ENCODE results near the gene ZNF765. TPM values are rescaled to one million over a fixed set of nuclear protein-coding genes. Genes with fewer than 3 reads are reported as not detected.
A peak's percentile ranks its signal among the peaks of the same experiment; 100 is the strongest.
"Not testable (repeated sequence)": the region's sequence is repeated elsewhere in the genome, so short reads cannot be mapped to it uniquely, and the experiment has no call there.

The ZNF765 gene
- 11.3 and 15.8 TPM in 2 replicates for total RNA-seq (2014; rRNA removed)
- 3.1 TPM for polyA plus RNA-seq (2012)

DNA sequence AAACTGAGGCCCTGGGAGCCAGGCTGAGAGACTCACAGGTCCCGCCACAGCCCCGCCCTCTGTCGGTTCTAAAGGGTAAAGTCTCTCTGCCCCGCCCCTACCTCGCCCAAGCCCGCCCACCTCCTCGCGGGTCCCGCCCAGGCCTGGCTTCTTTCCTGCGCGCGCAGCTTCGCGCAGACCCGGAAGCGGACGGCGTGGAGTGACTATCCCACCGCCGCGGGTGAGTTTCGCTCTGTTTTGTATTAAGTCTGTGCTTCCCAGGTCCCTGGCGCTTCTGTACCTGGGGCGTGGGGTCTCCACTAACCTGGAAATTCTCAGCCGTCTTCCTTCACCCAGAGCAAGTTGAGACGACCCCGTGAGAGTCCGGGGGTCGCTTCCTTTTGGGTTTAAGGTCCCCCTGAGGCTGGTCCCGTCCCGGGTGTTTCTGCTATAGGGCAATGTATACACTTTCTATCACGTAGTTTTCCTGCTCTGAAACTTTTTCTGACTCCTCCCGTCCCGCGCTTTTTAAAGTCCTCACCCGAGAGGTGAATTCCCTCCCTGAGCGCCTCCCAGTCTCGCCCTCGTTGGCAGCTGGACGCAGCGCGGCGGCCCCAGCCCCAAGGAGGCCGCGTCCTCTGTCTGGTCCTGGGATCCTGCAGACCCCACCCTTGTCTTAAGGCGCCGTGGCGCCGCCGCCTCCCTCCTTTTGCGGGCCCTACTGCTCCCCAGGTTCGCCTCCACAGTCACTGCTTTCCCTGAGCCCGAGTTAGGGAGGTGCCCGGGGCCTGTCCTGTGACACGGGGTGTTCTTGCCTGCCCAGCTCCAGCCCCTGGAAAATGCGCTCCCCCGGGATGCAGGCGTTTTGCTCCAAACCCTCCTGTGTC is at the start of gene ZNF765:
Gene ZNF765, plus strand, starts transcription at position 176 of the 866 bp plus-strand sequence. CDS start 2,867 bp downstream, outside the sequence.
- peak; percentile 90 for DNase-seq (ENCODE audit: low read depth)

DNA sequence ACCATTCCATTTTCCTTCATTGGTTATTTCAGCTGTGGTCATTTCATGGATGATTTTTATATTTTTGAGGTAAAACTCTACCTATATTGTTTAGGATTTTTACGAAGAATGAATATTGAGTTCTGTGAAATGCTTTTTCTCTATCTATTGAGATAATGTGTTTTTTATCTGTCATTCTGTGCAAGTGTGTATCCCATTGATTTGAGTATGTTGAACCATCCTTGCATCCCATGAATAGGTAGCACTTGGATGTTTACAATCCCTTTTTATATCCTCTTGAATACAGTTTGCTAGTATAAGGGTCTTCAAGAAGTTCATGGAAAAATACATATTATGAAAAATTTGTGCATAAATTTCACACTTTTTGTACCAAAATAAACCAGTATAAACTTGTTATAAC is 39.2 kb upstream of the ZNF765 start:
- no peak for DNase-seq (ENCODE audit: low read depth)

DNA sequence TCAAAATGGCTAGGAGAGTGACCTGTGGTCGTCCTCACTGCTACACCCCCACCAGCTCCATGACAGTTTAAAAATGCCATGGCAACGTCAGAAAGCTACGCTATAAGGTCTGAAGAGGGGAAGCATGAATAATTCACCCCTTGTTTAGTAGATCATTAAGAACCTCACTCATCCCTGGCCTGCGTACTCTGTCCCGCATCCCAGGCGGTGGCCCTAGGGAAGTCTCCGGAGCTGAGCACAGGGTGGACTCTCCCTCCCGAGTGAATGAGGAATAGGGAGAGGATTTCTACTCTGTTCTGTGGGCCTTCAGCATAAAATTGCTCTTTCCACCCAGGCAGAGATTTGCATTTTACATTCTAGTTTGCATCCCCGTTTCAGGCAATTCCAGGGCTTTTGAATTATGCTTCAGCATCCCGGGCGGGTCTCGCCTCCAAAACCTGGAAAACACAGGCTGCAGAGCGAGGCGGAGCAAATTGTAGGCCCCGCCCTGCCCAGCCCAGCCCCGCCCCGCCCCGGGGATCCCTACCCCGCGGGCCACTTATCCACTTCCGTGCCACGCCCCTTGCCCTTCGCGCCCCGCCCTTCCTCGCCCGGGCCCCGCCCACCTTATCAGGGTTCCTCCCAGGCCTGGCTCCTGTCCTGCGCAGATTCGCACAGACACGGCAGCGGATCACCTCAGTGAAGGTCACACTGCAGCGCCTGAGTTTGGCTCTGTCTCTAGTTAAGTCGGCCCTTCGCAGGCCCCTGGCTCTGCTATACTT is 36.9 kb upstream of the ZNF765 start:
- no peak for DNase-seq (ENCODE audit: low read depth)

DNA sequence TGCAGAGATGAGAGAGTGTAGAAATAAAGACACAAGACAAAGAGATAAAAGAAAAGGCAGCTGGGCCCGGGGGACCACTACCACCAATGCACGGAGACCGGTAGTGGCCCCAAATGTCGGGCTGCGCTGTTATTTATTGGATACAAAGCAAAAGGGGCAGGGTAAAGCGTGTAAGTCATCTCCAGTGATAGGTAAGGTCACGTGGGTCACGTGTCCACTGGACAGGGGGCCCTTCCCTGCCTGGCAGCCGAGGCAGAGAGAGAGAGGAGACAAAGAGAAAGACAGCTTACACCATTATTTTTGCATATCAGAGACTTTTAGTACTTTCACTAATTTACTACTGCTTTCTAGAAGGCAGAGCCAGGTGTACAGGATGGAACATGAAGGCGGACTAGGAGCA is 34.9 kb upstream of the ZNF765 start:
- not testable (repeated sequence) for DNase-seq (ENCODE audit: low read depth)

DNA sequence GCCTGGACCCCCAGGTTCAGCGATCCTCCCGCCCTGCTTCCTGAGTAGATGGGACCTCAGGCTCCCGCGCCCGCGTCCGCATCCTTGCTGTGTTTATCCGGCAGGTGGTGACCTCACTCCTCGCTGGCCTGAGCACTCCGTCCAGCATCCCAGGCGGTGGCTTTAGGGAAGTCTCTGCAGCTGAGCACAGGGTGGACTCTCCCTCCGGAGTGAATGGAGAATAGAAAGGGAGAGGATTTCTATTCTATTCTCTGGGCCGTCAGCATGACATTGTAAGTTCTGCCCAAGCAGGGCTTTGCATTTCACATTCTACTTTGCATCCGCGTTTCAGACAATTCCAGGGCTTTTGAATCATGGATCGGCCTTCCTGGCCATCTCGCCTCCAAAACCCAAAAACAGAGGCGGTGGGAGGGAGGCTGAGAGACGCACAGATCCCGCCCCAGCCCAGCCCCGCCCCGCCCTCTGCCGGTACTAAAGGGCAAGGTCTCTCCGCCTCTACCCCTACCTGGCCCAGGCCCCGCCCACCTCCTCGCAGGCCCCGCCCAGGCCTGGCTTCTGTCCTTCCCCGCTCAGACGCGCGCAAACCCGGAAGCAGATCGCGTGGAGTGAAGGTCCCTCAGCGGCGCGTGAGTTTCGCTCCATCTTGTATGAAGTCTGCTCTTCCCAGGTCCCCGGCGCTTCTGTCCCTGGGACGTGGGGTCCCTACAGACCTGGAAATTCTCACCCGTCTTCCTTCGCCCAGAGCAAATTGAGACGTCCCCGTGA is 29.6 kb upstream of the ZNF765 start, which contains the start of gene ZNF525:
Gene ZNF525, plus strand, starts transcription at position 572 of the 765 bp plus-strand sequence. CDS start 6,577 bp downstream, outside the sequence.
- peak; percentile 73 for DNase-seq (ENCODE audit: low read depth)

DNA sequence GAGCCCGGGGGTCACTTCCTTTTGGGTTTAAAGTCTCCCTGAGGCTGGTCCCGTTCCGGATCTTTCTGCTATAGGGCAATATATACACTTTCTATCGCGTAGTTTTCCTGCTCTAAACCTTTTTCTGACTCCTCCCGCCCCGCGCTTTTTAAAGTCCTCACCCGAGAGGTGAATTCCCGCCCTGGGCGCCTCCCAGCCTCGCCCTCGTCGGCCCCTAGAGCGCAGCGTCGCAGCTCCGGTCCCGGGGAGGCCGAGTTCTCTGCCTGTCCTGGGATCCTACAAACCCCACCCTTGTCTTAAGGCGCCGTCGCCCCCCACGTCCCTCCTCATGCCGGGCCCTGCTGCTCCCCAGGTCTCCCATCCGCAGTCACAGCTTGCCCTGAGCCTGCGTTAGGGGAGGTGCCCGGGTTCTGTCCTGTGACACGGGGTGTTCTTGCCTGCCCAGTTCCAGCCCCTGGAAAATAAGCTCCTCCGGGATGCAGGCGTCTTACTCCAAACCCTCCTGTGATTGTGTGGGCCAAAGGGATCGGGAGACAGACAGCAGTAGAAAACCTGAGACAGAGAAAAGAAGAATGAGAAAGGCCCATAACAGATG is 29.0 kb upstream of the ZNF765 start:
- no peak for DNase-seq (ENCODE audit: low read depth)

DNA sequence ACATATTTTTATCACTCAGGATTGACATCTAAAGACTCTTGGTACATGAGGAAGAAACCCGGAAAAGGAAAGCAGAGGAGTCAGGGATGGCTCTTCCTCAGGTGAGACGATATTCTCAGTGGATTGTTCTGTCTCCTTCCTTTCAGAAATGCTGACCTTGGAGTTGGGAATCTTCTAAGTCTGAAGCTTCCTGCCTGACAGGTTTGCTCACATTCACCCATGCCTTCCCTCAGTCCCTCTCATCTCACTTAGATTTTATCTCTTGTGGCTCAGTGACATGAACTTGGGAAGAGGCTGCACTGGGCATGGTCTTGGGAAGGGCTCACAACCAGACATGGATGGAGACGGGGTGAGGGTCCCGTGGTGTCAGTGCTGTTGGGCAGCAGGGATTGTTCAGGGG is 22.8 kb upstream of the ZNF765 start:
- no peak for DNase-seq (ENCODE audit: low read depth)

DNA sequence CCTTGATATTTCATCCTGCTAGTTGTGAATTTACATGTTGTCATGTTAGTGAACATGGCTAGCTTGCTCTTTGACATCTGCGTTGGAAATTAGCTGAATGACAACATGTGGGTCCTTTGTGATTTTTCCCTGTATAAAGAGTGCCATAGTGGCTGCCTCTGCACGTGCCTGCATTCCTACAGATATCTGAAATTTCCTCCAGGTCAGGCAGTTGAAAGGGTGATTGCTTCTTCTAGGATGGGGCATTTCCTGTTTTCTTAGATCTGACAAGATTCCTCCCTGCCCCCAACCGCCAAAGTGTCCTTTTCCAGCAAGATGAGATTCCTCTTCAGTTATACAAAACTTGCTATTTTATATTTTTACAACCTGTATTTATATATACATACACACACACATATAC is 20.7 kb upstream of the ZNF765 start:
- no peak for DNase-seq (ENCODE audit: low read depth)

DNA sequence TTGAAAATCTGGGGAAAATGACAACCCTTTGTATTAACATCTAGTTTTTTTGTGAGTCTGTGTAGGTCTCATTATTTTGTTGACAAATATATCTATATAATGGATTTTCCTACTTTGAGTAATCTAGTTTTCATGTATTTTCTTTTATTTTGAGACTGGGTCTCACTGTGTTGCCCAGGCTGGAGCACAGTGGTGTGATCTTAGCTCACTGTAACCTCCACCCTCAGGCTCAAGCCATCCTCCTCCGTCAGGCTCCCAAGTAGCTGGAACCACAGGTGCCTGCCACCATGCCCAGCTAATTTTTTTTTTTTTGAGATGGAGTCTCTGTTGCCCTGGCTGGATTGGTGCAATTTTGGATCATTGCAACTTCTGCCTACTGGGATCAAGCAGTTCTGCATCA is 20.2 kb upstream of the ZNF765 start:
- DNase-seq (ENCODE audit: low read depth): no peak

DNA sequence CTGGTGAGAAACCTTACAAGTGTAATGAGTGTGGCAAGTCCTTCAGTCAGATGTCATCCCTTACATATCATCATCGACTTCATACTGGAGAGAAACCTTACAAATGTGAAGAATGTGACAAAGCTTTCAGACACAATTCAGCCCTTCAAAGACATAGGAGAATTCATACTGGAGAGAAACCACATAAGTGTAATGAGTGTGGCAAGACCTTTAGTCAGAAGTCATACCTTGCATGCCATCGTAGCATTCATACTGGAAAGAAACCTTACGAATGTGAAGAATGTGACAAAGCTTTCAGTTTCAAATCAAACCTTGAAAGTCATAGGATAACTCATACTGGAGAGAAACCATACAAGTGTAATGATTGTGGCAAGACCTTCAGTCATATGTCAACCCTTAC is 13.6 kb upstream of the ZNF765 start:
- DNase-seq (ENCODE audit: low read depth): no peak

DNA sequence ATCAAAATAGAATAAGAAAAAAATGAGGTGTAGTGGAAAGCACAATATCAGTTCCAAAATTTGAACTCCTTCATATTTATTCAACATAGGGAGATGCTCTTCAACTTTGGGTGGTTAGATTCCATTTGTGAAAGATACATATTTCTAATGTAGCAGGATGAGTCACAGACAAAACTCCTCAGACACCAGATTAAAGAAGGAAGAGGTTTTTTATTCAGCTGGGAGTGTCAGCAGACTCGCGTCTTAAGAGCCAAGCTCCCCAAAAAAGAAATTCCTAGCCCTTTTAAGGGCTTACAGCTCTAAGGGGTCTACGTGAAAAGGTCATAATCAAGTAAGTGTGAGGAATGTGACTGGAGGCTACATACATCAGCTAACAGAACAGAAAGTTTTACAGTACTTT is 6.8 kb upstream of the ZNF765 start:
- DNase-seq (ENCODE audit: low read depth): peak; percentile 59

DNA sequence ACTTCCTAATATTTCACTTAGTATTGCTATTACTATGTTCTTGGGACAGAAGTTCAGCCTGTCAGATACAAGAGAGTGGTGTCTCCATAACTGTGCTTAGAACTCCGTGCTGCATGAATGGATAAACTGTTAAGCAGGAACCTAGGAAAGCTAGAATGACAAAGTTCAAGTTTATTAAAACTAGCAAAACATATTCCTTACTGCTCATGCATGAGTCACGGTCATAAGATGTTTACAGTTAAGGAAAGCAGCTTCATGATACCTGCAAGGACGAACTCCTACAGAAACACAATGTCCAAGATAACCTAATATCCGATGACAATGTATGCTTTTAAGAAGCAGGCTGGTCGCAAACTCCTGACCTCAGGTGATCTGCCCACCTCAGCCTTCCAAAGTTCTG is 6.0 kb upstream of the ZNF765 start:
- peak; percentile 39 for DNase-seq (ENCODE audit: low read depth)

DNA sequence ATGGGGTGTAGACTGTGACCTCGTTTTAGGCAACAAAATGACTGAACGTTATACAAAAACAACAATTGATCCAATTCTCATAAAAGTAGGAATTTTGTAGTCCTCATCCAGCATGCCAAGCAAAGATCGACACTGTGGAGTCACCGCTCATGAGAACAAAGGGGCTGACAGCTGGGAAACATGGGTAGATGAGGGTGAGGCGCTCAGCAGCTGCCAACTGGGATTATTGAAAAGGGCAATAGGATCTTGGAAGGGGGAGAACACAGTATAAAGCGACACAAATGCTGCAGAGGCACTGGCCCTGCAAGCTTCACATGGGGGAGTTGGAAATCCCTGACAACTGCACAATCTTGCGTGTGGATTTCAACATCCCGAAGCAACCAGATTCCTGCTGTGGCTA is 5.4 kb upstream of the ZNF765 start:
- peak; percentile 33 for DNase-seq (ENCODE audit: low read depth)

DNA sequence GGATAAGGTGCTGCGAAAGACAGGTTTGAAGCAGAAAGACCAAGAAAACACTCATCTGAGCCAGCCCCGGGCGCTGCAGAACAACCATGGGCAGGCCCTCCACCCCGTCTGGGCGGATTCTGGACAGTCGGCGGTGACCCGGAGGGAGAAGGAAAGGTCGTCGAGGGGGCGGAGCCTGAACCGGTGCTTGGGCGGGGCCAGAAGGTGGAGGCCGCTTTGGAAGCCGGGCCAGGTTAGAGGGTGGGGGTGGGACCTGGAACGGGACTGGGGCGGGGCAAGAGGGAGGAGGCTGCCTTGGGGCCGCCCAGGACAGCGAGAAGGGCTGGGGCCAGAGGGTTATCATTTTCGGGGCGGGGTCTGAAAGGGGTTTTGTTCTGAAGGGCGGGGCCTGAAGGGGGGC is 5.0 kb upstream of the ZNF765 start:
- DNase-seq (ENCODE audit: low read depth): no peak

DNA sequence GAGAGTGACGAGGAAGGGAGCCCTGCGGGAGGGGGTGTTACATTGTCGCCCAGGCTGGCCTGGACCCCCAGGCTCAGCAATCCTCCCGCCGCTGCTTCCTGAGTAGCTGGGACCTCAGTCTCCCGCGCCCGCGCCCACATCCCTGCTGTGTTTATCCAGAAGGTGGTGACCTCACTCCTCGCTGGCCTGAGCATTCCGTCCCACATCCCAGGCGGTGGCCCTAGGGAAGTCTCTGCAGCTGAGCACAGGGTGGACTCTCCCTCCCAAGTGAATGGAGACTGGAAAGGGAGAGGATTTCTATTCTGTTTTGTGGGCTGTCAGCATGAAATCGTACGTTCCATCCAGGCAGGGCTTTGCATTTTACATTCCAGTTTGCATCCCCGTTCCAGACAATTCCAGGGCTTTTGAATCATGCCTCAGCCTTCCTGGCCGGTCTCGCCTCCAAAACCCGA is 401 bp upstream of the ZNF765 start:
- DNase-seq (ENCODE audit: low read depth): peak; percentile 72

DNA sequence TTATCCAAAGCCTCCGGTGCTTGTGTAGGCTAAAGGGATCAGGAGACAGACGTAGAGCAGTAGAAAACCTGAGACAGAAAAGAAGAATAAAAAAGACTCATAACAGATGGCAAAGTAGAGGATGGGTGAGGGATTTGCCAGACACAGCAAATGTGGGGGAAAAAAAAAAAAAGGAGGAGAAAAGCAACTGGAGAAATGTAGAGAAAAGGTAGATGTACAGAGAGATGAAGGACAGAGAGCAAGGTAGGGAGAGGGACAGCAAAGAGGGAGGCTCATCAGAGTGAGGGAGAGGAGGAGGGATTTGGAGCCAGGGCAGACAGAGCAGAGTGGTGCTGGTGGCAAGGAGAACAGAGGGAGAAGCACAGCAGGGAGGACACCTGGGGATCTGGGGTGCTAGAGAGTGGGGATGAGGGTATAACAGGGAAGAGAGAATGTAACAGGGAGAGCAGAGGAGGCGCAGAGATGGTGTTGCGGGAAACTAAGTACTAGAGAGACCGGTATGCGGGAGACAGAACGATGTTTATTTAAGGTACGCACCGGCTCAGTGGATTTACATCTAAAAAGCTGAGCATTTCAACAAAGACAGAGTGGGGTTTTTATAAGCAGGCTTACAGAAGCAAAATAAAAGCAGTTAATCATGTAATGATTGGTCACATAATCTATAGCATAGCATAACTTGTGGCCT is 1.0 kb downstream of the ZNF765 start:
- not testable (repeated sequence) for DNase-seq (ENCODE audit: low read depth)

DNA sequence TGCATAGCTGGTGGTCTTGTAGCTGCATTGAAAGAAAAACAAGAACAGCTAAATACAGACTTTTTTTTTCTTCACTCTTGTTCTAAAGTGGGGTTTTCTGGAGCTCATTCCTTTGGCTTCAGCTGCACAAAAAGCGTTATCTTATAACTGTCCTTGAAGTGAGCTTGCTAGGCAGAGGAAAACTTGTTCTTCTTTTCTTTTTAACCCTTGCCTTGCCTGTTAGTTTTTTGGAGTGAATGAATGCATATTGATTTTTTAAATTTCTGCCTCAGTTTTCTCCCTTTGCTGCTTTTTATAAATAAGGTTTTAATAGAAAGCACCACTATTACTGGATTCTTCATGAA is 1.5 kb downstream of the ZNF765 start:
- DNase-seq (ENCODE audit: low read depth): no peak

DNA sequence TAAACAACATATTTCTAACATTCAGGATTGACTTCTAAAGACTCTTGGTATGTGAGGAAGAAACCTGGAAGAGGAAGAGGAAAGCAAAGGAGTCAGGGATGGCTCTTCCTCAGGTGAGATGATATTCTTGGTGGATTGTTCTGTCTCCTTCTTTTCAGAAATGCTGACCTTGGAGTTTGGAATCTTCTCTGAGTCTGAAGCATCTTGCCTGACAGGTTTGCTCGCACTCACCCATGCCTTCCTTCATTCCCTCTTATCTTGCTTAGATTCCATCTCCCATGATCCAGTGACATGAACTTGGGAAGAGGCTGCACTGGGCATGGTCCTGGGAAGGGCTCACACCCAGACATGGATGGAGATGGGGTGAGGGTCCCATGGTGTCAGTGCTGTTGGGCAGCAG is 3.0 kb downstream of the ZNF765 start:
- not testable (repeated sequence) for DNase-seq (ENCODE audit: low read depth)

DNA sequence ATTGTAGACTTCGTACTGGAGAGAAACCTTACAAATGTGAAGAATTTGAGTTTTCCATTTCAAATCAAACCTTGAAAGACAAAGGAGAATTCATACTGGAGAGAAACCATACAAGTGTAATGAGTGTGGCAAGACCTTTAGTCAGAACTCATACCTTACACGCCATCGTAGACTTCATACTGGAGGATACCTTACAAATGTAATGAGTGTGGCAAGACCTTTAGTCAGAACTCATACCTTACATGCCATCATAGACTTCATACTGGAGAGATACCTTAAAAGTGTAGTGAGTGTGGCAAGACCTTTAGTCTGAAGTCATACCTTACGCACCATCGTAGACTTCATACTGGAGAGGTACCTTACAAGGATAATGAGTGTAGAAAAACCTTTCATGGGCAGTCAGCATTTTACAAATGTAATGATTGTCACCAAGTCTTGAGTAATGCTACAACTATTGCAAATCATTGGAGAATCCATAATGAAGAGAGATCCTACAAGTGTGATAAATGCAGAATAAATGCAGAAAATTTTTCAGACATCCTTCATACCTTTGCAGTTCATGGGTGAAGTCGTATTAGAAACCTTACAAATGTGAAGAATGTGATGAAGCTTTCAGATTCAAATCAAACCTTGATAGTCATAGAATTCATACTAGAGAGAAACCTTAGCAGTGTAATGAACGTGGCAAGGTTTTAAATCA is 14.7 kb downstream of the ZNF765 start:
- DNase-seq (ENCODE audit: low read depth): no peak

All from LHCN-M2 (cell line).